Transverse colon (tissue), 4 donors: ENCODE data around the gene CXCR6.

ENCODE experiments used
- CTCF ChIP-seq, 5 experiments: fragments of 200-600 bp in 3 of 5; fragments of 450-650 bp in 2 of 5; sonication (generic) in 3 of 5; IDR thresholded peaks; 1 replicate in 2 of 5; 2 replicates in 3 of 5; pipeline ENCODE4 v1.5.1; 2016 to 2017; ENCODE audit warnings: antibody characterized with exemption in 5 of 5, inconsistent platforms in 3 of 5, mild to moderate bottlenecking in 2 of 5, moderate library complexity in 1 of 5
- EP300 ChIP-seq: sonication (generic); formaldehyde crosslinking; IDR thresholded peaks from one replicate; pipeline ENCODE4 v1.6.1; 2017; ENCODE audit warnings: antibody characterized with exemption, low read depth
- POLR2A ChIP-seq: fragments of 450-650 bp; IDR thresholded peaks from one replicate; pipeline ENCODE4 v1.6.1; 2016; ENCODE audit warnings: antibody characterized with exemption, mild to moderate bottlenecking, moderate library complexity
- POLR2AphosphoS5 ChIP-seq, 3 donors: sonication (generic); formaldehyde crosslinking; IDR thresholded peaks; one replicate each; pipeline ENCODE4 v1.6.1; 2016; ENCODE audit warnings: antibody characterized with exemption in 3 of 3

GRCh38 chr3:45933591-45933990 lies 9.7 kb upstream of the CXCR6 start:
- TF ChIP-seq CTCF (IDR thresholded peaks at IDR 0.05) (no peak), POLR2AphosphoS5 (IDR thresholded peaks at IDR 0.05) (no peak), POLR2A (no peak), EP300 (no peak)
